Dendritic cell treated with granulocyte-macrophage colony-stimulating factor and Interleukin-4, amounts not matched to agents 40 ng/mL and 50 ng/mL, for 4 days (primary cell): ENCODE data around the gene GDPD5.

Source experiments
- H3K27ac Mint-ChIP-seq: one replicate; pipeline ENCODE4 v1.8.0; 2022; ENCODE audit warnings: mild to moderate bottlenecking, mixed read lengths
- H3K27me3 Mint-ChIP-seq: one replicate; pipeline ENCODE4 v1.8.0; 2022; ENCODE audit warnings: mild to moderate bottlenecking, mixed read lengths
- H3K36me3 Mint-ChIP-seq: one replicate; pipeline ENCODE4 v1.8.0; 2022; ENCODE audit warnings: low read depth, mixed read lengths
- H3K4me1 Mint-ChIP-seq: one replicate; pipeline ENCODE4 v1.8.0; 2022; ENCODE audit warnings: low read depth, mixed read lengths
- H3K4me3 Mint-ChIP-seq: one replicate; pipeline ENCODE4 v1.8.0; 2022; ENCODE audit warnings: mild to moderate bottlenecking, moderate library complexity, mixed read lengths
- H3K9me3 Mint-ChIP-seq: one replicate; pipeline ENCODE4 v1.8.0; 2022; ENCODE audit warnings: mixed read lengths
- intact Hi-C: fragments of 100-400 bp; cut with micrococcal nuclease; formaldehyde crosslinking; loops from one replicate; pipeline ENCODE4 v1.15.0; 2022

Gene GDPD5

GRCh38 chr11:75465701-75466531 lies 59.8 kb downstream of the GDPD5 start:
- Mint-ChIP-seq H3K4me1 (peaks cover 5% of the 10 kb centered on the region), H3K27ac (no peak overlapping the region), H3K4me3 (no peak overlapping the region), H3K36me3 (peaks cover 5% of the 10 kb centered on the region), H3K9me3 (no peaks in the 10 kb centered on the region), H3K27me3 (no peaks in the 10 kb centered on the region)
- intact Hi-C loops: no loop called here

DNA sequence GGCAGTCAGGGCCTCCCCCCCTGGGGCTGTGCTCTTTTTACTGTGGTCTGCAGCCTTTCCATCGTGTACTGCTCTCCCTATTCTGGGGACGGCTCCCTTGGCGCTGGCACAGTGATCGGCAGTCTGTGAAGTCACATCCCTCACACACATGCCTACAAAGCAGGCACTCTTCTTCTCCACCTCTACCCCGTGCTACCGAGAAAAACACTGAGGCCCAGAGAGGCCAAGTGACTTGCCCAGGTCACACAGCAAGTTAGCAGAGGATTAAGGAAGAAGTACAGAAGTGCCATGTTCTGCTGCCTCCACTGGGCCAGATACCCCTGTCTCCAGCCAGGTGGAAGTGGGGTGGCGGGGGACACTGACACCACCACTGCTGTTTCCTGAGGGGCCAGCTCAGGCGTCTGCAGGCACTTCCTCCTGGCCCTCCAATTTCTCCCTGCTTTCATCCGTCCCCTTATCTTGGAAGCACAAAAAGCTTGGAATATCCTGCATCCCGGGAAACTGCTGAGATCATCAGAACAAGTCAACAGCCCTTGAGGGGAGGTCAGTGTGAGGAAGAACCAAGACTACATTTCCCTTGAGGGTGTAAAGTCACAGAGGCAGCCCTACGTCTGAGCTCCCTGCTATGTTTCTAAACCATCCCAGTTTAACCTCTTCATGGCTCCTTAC lies 62.5 kb downstream of the GDPD5 start:
- no peaks in the 10 kb centered on the region for H3K27me3 Mint-ChIP-seq
- H3K4me1 Mint-ChIP-seq: peaks cover 5% of the 10 kb centered on the region
- no peak overlapping the region for H3K27ac Mint-ChIP-seq
- peaks cover 5% of the 10 kb centered on the region for H3K36me3 Mint-ChIP-seq
- intact Hi-C loops: no loop called here
- no peaks in the 10 kb centered on the region for H3K9me3 Mint-ChIP-seq
- H3K4me3 Mint-ChIP-seq: no peak overlapping the region

- H3K27me3 Mint-ChIP-seq: no peaks in the 10 kb centered on the region
- no peak overlapping the region for H3K27ac Mint-ChIP-seq
- H3K9me3 Mint-ChIP-seq: no peaks in the 10 kb centered on the region
- H3K4me1 Mint-ChIP-seq: peaks cover 5% of the 10 kb centered on the region
- intact Hi-C loops: no loop called here
- no peak overlapping the region for H3K4me3 Mint-ChIP-seq
- H3K36me3 Mint-ChIP-seq: peaks cover 2% of the 10 kb centered on the region
Observed at GRCh38 chr11:75462117-75462653, 63.6 kb downstream of the GDPD5 start.

DNA sequence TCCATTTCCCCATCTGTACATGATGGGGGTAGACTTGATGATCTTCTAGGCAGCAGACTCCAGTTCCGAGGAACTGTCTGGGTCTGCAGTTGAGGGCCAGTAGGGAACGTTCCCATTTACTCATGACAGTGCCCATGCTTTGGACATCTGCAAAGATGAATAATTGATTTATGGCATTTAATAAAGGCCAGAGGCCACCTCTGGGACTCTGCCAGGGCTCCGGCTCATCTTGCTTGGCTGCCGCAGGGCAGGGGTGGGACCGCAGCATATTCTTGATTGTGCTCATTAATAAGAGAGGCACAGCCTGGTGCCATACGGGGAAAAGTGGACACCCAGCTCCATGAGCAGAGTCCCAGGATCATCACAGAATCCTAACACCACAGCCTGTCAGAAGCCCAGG lies 64.6 kb downstream of the GDPD5 start:
- Mint-ChIP-seq H3K4me1 (no peaks in the 10 kb centered on the region), H3K27ac (no peak overlapping the region), H3K4me3 (no peak overlapping the region), H3K36me3 (no peaks in the 10 kb centered on the region), H3K27me3 (no peaks in the 10 kb centered on the region), H3K9me3 (no peaks in the 10 kb centered on the region)
- intact Hi-C loops: no loop called here

- Mint-ChIP-seq H3K36me3 (peaks cover 9% of the 10 kb centered on the region), H3K9me3 (no peaks in the 10 kb centered on the region), H3K4me1 (no peaks in the 10 kb centered on the region), H3K27ac (no peak overlapping the region), H3K27me3 (no peaks in the 10 kb centered on the region), H3K4me3 (no peak overlapping the region)
- intact Hi-C loops: no loop called here
Observed at GRCh38 chr11:75456596-75457183, 69.1 kb downstream of the GDPD5 start.

GRCh38 chr11:75454987-75455386 lies 70.8 kb downstream of the GDPD5 start:
- Mint-ChIP-seq H3K4me1 (no peaks in the 10 kb centered on the region), H3K4me3 (no peak overlapping the region), H3K27ac (no peak overlapping the region), H3K27me3 (no peaks in the 10 kb centered on the region), H3K9me3 (no peaks in the 10 kb centered on the region), H3K36me3 (peaks cover 9% of the 10 kb centered on the region)
- intact Hi-C loops: no loop called here

- intact Hi-C loops: no loop called here
- Mint-ChIP-seq H3K36me3 (peaks cover 9% of the 10 kb centered on the region), H3K4me1 (no peaks in the 10 kb centered on the region), H3K4me3 (no peak overlapping the region), H3K27ac (no peak overlapping the region), H3K9me3 (no peaks in the 10 kb centered on the region), H3K27me3 (no peaks in the 10 kb centered on the region)
Observed at GRCh38 chr11:75453916-75454655, 71.7 kb downstream of the GDPD5 start.

GRCh38 chr11:75450826-75451821 lies 74.6 kb downstream of the GDPD5 start:
- H3K4me1 Mint-ChIP-seq: no peaks in the 10 kb centered on the region
- no peaks in the 10 kb centered on the region for H3K27me3 Mint-ChIP-seq
- no peaks in the 10 kb centered on the region for H3K9me3 Mint-ChIP-seq
- peaks cover 9% of the 10 kb centered on the region for H3K36me3 Mint-ChIP-seq
- intact Hi-C loops: no loop called here
- no peak overlapping the region for H3K4me3 Mint-ChIP-seq
- no peak overlapping the region for H3K27ac Mint-ChIP-seq

DNA sequence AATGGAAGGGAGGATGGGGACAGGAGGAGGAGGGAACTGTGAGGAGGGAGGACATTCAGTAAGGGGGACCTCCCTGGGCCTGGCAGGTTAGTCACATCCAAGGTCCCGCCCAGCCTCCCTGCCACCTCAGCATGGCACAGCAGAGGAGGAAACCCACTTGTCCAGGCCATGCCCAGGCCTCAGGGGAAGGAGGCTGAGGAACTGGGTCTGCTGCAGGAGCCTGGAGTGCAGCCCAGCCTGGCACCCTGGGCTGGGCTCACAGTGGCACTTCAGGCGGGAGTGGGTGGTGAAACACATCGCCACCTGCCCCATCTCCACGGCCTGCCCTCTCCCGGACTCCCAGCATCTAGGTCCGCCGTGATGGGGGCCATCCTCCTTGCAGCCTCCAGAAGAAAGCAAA lies 75.5 kb downstream of the GDPD5 start:
- no peak overlapping the region for H3K4me3 Mint-ChIP-seq
- no peaks in the 10 kb centered on the region for H3K9me3 Mint-ChIP-seq
- intact Hi-C loops: no loop called here
- H3K4me1 Mint-ChIP-seq: no peaks in the 10 kb centered on the region
- no peak overlapping the region for H3K27ac Mint-ChIP-seq
- no peaks in the 10 kb centered on the region for H3K27me3 Mint-ChIP-seq
- H3K36me3 Mint-ChIP-seq: peaks cover 9% of the 10 kb centered on the region

DNA sequence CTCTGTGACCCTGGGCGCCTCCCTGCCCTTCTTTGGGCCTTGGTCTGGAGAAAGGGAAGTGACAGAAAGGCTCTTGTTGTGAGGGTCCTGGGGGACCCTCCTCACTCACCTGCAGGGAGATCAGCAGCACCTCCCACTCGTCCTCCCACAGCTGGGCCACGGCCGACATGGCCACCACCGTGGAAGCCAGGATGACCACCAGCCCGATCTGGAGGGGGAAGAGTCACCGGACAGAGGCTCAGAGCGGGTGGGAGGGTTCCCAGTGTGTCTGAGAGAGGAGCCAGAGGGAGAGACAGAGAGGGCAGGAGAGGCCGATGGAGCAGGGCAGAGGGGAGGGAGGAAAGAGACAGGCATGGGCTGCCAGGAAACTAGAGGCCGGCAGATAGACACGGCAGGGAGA lies 76.0 kb downstream of the GDPD5 start:
- Mint-ChIP-seq H3K4me1 (no peaks in the 10 kb centered on the region), H3K27me3 (no peaks in the 10 kb centered on the region), H3K9me3 (no peaks in the 10 kb centered on the region), H3K36me3 (peaks cover 9% of the 10 kb centered on the region), H3K4me3 (no peak overlapping the region), H3K27ac (no peak overlapping the region)
- intact Hi-C loops: no loop called here

- intact Hi-C loops: no loop called here
- Mint-ChIP-seq H3K4me1 (no peaks in the 10 kb centered on the region), H3K9me3 (no peaks in the 10 kb centered on the region), H3K27ac (no peak overlapping the region), H3K36me3 (peaks cover 9% of the 10 kb centered on the region), H3K27me3 (no peaks in the 10 kb centered on the region), H3K4me3 (no peak overlapping the region)
Observed at GRCh38 chr11:75449271-75449670, 76.5 kb downstream of the GDPD5 start.

DNA sequence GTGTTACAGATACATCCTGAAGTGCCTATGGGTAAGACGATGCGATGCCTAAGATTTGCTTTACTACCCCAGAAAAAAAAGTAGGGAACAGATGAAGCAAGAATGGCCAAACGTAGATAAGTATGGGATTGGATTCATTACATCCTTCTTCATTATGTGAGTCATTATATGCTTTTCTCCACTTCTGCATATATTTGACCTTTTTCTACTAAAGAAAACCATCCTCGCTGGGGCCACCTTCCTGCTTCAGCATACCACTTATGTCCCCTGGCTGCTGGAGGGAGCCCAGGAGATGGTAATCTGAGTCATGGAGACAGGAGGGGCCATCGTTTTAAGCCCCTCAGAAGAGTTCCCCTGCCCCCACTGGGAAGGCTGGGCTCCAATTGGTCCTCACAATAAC lies 78.3 kb downstream of the GDPD5 start:
- Mint-ChIP-seq H3K9me3 (no peaks in the 10 kb centered on the region), H3K27me3 (no peaks in the 10 kb centered on the region)

More for the DNA sequence above, 78.3 kb downstream of the GDPD5 start:
- Mint-ChIP-seq H3K27ac (no peak overlapping the region), H3K4me1 (no peaks in the 10 kb centered on the region), H3K36me3 (peaks cover 5% of the 10 kb centered on the region), H3K4me3 (no peak overlapping the region)
- intact Hi-C loops: no loop called here
